Smooth muscle cell (in vitro differentiated cells): ENCODE data around the gene PGF. TPM values are rescaled to one million over a fixed set of nuclear protein-coding genes. Genes with fewer than 3 reads are reported as not detected.

ENCODE experiments used
- DNase-seq: peaks from one replicate; lab custom pipeline; 2025; ENCODE audit not compliant: unreplicated experiment; lab: John Stamatoyannopoulos, UW
- H2AFZ ChIP-seq: fragments of 200-600 bp; sonication (generic); 2 replicates; pipeline ENCODE4 v1.6.0; 2016; ENCODE audit warnings: antibody characterized with exemption, low read depth, mild to moderate bottlenecking
- H3F3A ChIP-seq: fragments of 200-600 bp; sonication (generic); 2 replicates; pipeline ENCODE4 v1.6.0; 2017; ENCODE audit warnings: antibody characterized with exemption, low read depth
- H3K27ac ChIP-seq: fragments of 200-600 bp; sonication (generic); 2 replicates; pipeline ENCODE4 v1.5.1; 2016; ENCODE audit warnings: low read depth, mild to moderate bottlenecking
- H3K27me3 ChIP-seq: fragments of 200-600 bp; sonication (generic); 2 replicates; pipeline ENCODE4 v1.6.1; 2016; ENCODE audit warnings: low read depth, mild to moderate bottlenecking
- H3K36me3 ChIP-seq: fragments of 200-600 bp; sonication (generic); 2 replicates; pipeline ENCODE4 v1.5.1; 2016; ENCODE audit warnings: low read depth
- H3K4me1 ChIP-seq: fragments of 200-600 bp; sonication (generic); 2 replicates; pipeline ENCODE4 v1.5.1; 2016; ENCODE audit warnings: low read depth
- H3K4me2 ChIP-seq: fragments of 200-600 bp; sonication (generic); 2 replicates; pipeline ENCODE4 v1.6.0; 2016; ENCODE audit warnings: mild to moderate bottlenecking
- H3K4me3 ChIP-seq: fragments of 200-600 bp; sonication (generic); 2 replicates; pipeline ENCODE4 v1.5.1; 2016; ENCODE audit warnings: mild to moderate bottlenecking
- H3K79me2 ChIP-seq: fragments of 200-600 bp; sonication (generic); 2 replicates; pipeline ENCODE4 v1.6.0; 2016; ENCODE audit warnings: low read depth, mild to moderate bottlenecking
- H3K9ac ChIP-seq: fragments of 200-600 bp; sonication (generic); 2 replicates; pipeline ENCODE4 v1.6.0; 2016; ENCODE audit warnings: low read depth
- H3K9me3 ChIP-seq: fragments of 200-600 bp; sonication (generic); replicated peaks from 2 replicates; pipeline ENCODE4 v1.5.1; 2016; ENCODE audit warnings: low read depth
- H4K20me1 ChIP-seq: fragments of 200-600 bp; sonication (generic); 2 replicates; pipeline ENCODE4 v1.6.0; 2016; ENCODE audit warnings: low read depth
- WGBS: methylation state at CpG from one replicate; pipeline ENCODE4 v1.1.7; 2016; ENCODE audit warnings: low lambda C conversion rate; 5-methylcytosine and 5-hydroxymethylcytosine counted together
- polyA plus RNA-seq: library from polyadenylated mRNA; unstranded; fragments of >200 nt; fragmentation: Nextera tagmentation; extraction: Ambion mirVana; gene quantifications from 2 replicates; pipeline ENCODE4 v1.2.1, GENCODE V29; 2016
- total RNA-seq: library from RNA; depleted of rRNA; stranded (reverse); fragments of >200 nt; gene quantifications from 2 replicates; pipeline ENCODE4 v1.2.3, GENCODE V29; 2014
- TF ChIP-seq, protein P1 (sequence below): fragments of 200-600 bp; sonication (generic); IDR thresholded peaks from 2 replicates; pipeline ENCODE4 v1.5.1; 2017; ENCODE audit warnings: borderline replicate concordance, mild to moderate bottlenecking, antibody characterized with exemption; ENCODE audit not compliant: insufficient read depth, poor library complexity, severe bottlenecking

The PGF gene
- total and polyA plus RNA-seq, 2 experiments from 2014 or later: 15.4 to 30.6 TPM

DNA sequence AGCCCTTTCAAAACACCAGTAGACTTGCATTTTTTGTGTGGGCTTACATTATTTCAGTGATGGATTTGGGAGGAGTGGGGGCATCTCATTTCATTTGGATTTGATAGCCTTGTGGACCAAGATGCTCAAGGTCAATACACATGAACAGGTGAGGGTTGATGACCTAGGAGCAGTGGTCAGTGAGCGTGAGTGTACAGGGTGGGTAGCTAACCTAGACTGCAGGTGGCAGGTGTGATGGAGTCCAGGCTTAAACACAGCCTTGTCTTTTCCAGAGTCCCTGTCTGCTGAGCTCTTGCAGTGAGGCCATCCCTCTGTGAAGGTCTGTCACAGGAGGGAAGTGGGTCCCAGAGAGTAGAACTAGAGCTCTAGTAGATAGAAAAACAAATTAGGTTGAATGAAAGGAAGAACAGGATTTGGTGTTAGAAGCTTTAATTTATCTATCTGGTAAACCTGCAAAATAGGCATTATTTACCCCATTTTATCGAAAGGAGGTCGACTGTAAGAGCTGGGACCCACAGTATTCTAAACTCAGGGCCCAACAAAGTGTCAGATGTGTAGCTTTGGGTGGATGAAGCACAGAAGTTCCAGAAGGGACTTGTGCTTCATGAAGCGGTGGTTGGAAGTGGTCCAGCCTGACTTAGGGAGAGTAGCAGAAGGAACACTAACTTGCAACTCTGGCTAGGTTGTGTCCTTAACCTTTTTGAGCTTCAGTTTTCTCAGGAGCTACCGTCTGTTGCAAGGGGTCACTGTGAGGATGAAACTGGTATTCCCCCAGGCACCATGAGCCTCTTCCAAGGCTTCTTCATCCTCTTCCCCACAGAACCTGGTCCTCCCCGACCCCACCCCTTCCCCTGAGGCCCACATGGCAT lies 50.5 kb downstream of the PGF start:
- Histone ChIP-seq H3K4me2 (no peak overlapping the region), H4K20me1 (peaks cover 12% of the 10 kb centered on the region), H3K36me3 (peaks cover 15% of the 10 kb centered on the region), H3K9me3 (no peaks in the 10 kb centered on the region), H3K27me3 (no peaks in the 10 kb centered on the region), H3K4me1 (no peaks in the 10 kb centered on the region), H3K27ac (no peak overlapping the region), H2AFZ (no peak overlapping the region), H3F3A (peaks cover 9% of the 10 kb centered on the region), H3K79me2 (no peaks in the 10 kb centered on the region), H3K9ac (no peak overlapping the region), H3K4me3 (no peak overlapping the region)
- no peak for DNase-seq
- WGBS: 96% methylated on average over 6 of the region's 6 CpGs
- TF ChIP-seq, protein P1, sequence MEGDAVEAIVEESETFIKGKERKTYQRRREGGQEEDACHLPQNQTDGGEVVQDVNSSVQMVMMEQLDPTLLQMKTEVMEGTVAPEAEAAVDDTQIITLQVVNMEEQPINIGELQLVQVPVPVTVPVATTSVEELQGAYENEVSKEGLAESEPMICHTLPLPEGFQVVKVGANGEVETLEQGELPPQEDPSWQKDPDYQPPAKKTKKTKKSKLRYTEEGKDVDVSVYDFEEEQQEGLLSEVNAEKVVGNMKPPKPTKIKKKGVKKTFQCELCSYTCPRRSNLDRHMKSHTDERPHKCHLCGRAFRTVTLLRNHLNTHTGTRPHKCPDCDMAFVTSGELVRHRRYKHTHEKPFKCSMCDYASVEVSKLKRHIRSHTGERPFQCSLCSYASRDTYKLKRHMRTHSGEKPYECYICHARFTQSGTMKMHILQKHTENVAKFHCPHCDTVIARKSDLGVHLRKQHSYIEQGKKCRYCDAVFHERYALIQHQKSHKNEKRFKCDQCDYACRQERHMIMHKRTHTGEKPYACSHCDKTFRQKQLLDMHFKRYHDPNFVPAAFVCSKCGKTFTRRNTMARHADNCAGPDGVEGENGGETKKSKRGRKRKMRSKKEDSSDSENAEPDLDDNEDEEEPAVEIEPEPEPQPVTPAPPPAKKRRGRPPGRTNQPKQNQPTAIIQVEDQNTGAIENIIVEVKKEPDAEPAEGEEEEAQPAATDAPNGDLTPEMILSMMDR: no peak

DNA sequence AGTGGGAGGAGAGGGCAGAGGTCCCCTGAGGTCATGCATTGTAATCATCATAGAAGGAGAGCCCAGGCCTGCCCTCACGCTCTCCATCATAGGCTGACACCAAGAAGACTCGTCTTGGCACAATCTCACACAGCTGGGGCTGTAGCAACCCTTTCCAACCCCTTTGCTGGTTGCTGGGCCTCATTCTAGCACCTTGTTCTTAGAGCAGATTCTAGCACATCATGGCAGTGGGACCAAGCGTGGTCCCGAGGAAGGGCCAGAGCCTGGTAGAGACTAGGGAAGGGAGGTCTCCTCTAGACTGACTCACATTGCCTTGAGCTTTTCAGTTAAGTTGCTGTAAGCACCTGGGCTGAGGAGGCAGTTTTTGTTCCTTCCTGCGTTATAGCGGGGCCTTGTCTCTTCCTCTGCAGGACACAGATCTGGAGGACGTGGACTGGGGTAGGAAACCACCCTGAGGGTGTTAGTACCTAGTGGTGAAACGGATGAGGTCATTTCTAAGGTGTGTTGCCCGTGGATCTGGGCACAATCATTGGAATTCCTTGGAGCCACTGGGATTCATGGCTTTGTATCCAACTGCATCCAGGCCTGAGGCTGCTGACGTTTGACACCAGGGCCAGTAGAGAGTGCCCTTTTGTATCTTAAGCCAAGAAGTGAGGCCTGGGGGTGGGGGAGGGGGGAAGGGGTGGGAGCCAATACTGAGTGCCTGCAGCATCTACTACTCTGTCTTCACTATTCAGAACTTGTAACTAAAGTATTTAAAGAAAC lies 52.3 kb downstream of the PGF start:
- DNase-seq: no peak
- Histone ChIP-seq H3K27me3 (no peaks in the 10 kb centered on the region), H3K79me2 (no peaks in the 10 kb centered on the region), H2AFZ (no peak overlapping the region), H3K4me1 (no peaks in the 10 kb centered on the region), H3K9me3 (no peaks in the 10 kb centered on the region), H3K9ac (no peak overlapping the region), H4K20me1 (peaks cover 23% of the 10 kb centered on the region), H3K27ac (no peak overlapping the region), H3K36me3 (peaks cover 24% of the 10 kb centered on the region), H3K4me3 (no peak overlapping the region), H3K4me2 (no peak overlapping the region), H3F3A (peaks cover 9% of the 10 kb centered on the region)
- TF ChIP-seq, protein P1: no peak
- WGBS: 84% methylated on average over 10 of the region's 10 CpGs

DNA sequence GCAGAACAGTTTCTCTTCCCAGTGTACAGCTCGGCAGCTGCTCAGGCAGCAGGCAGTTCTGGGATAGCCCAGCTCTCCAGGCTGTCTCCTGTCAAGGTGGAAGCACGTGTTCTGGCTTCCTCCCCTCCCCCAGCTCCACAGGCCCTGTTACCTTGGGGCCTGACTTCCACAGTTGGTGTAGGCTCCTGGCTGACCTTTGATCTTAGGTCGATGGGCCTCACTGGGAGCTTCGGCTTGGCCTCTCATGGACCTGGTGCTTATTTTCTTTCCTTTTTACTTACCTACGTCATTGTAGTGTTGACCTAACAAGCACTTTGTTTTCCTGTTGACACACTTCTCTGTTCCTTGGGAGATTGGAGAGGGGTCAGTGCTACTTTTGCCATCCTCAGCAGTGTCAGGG lies 56.7 kb downstream of the PGF start:
- Histone ChIP-seq H3K27me3 (no peaks in the 10 kb centered on the region), H3K4me1 (no peaks in the 10 kb centered on the region), H3K79me2 (no peaks in the 10 kb centered on the region), H4K20me1 (peaks cover 51% of the 10 kb centered on the region), H3K4me2 (no peak overlapping the region), H3K27ac (no peak overlapping the region), H3K9ac (no peak overlapping the region), H3K4me3 (no peak overlapping the region), H3K9me3 (no peaks in the 10 kb centered on the region), H3K36me3 (peaks cover 38% of the 10 kb centered on the region), H2AFZ (no peak overlapping the region), H3F3A (peaks cover under 1% of the 10 kb centered on the region)
- 96% methylated on average over 5 of the region's 5 CpGs for WGBS
- TF ChIP-seq, protein P1: no peak
- DNase-seq: no peak
